Esophagus muscularis mucosa (tissue), 4 donors: Measurements from ENCODE around the gene PSORS1C1. TPM values are rescaled to one million over a fixed set of nuclear protein-coding genes. Genes with fewer than 3 reads are reported as not detected.

Source experiments
- DNase-seq: peaks from one replicate; pipeline ENCODE4 v3.0.0-alpha.2; 2017; ENCODE audit errors: extremely low spot score
- H3K27ac ChIP-seq, 4 donors: fragments of 200-600 bp; sonication (generic); replicated peaks in 1 of 4; 1 replicate in 3 of 4; 2 replicates in 1 of 4; pipeline ENCODE4 v1.5.1; 2016 to 2019; ENCODE audit warnings: mild to moderate bottlenecking in 1 of 4
- H3K27me3 ChIP-seq, 4 donors: fragments of 200-600 bp; sonication (generic); one replicate each; pipeline versions ENCODE4 v1.5.1 to v1.6.0; 2016 to 2019
- H3K36me3 ChIP-seq, 4 donors: fragments of 200-600 bp; sonication (generic); one replicate each; pipeline ENCODE4 v1.5.1; 2016 to 2019
- H3K4me1 ChIP-seq, 4 donors: fragments of 200-600 bp; sonication (generic); one replicate each; pipeline ENCODE4 v1.5.1; 2016 to 2019
- H3K4me3 ChIP-seq, 4 donors: fragments of 200-600 bp; sonication (generic); 1 replicate in 2 of 4; 2 replicates in 2 of 4; pipeline ENCODE4 v1.5.1; 2016 to 2019; ENCODE audit warnings: mild to moderate bottlenecking in 4 of 4, moderate library complexity in 1 of 4
- H3K9me3 ChIP-seq, 4 donors: fragments of 200-600 bp; sonication (generic); 1 replicate in 3 of 4; 2 replicates in 1 of 4; pipeline ENCODE4 v1.5.1; 2016 to 2019
- CTCF ChIP-seq, 3 experiments: fragments of 200-600 bp in 2 of 3; fragments of 450-650 bp in 1 of 3; sonication (generic) in 2 of 3; IDR thresholded peaks; one replicate each; pipeline ENCODE4 v1.5.1; 2017 to 2019; ENCODE audit warnings: antibody characterized with exemption in 3 of 3, mild to moderate bottlenecking in 2 of 3, moderate library complexity in 1 of 3
- EP300 ChIP-seq: sonication (generic); formaldehyde crosslinking; IDR thresholded peaks from one replicate; pipeline ENCODE4 v1.6.1; 2017; ENCODE audit warnings: antibody characterized with exemption
- POLR2A ChIP-seq: fragments of 450-650 bp; IDR thresholded peaks from one replicate; pipeline ENCODE4 v1.6.1; 2017; ENCODE audit warnings: antibody characterized with exemption, moderate library complexity, mild to moderate bottlenecking, low read depth
- POLR2AphosphoS5 ChIP-seq, 2 donors: sonication (generic); formaldehyde crosslinking; IDR thresholded peaks; one replicate each; pipeline ENCODE4 v1.6.1; 2017; ENCODE audit warnings: antibody characterized with exemption in 2 of 2
- WGBS: methylation state at CpG from one replicate; pipeline ENCODE4 v1.1.5; 2018; 5-methylcytosine and 5-hydroxymethylcytosine counted together
- intact Hi-C: fragments of 100-400 bp; cut with DNase I; formaldehyde crosslinking; loops from one replicate; pipeline ENCODE4 v1.15.1; 2023
- total RNA-seq, 4 donors: library from RNA; depleted of rRNA; stranded (reverse); fragments of >200 nt; gene quantifications; one replicate each; pipeline versions ENCODE4 v1.1.0 to v1.2.1, GENCODE V29; 2016

Gene PSORS1C1
- total RNA-seq, 4 donors from 2014 or later, result 0.34 to 1.2 (median 1.1) TPM

DNA sequence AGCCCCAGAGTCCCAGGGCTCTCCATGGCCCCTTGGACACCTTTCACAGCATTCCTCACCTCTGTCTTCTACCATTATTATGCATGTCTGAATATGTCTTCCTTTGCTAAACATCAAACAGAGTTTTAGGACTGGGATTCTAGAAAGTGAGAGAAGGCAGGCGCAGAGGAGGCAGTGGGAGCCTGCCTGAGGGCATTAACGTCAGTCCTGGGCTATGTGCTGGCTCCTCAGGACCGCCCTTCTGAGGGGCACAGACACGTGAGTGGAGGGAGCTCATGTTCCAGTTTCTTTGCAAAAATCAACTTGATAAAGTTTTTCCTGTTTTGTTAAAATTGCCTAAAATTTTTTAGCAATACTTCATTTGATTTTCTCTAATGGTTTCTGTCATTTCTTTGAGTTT is 40.2 kb upstream of the PSORS1C1 start:
- 88% methylated on average over 4 of the region's 4 CpGs for WGBS
- Histone ChIP-seq H3K27me3 (no peaks in the 10 kb centered on the region), H3K4me3 (no peak overlapping the region), H3K36me3 (no peaks in the 10 kb centered on the region), H3K9me3 (no peaks in the 10 kb centered on the region), H3K27ac (no peak overlapping the region), H3K4me1 (peaks cover 6 to 21% (median 20%) of the 10 kb centered on the region in 4 donors)
- DNase-seq, result no peak
- TF ChIP-seq EP300, result no peak
- TF ChIP-seq POLR2AphosphoS5 (IDR thresholded peaks at IDR 0.05), result no peak
- TF ChIP-seq POLR2A, result no peak
- TF ChIP-seq CTCF (IDR thresholded peaks at IDR 0.05), result no peak
- intact Hi-C loops, result no loop called here

GRCh38 chr6:31075528-31075927 is 39.1 kb upstream of the PSORS1C1 start:
- Histone ChIP-seq H3K36me3 (no peaks in the 10 kb centered on the region), H3K27me3 (peaks cover 0 to 1% (median 0%) of the 10 kb centered on the region in 4 donors), H3K4me1 (peaks cover 9 to 28% (median 24%) of the 10 kb centered on the region in 4 donors), H3K27ac (no peak overlapping the region), H3K9me3 (no peaks in the 10 kb centered on the region), H3K4me3 (no peak overlapping the region)
- WGBS, result 94% methylated on average over 1 of the region's 1 CpG
- intact Hi-C loops, result no loop called here
- DNase-seq, result no peak
- TF ChIP-seq CTCF (IDR thresholded peaks at IDR 0.05) (no peak), POLR2A (no peak), POLR2AphosphoS5 (IDR thresholded peaks at IDR 0.05) (no peak), EP300 (no peak)

- H3K36me3 ChIP-seq, result no peaks in the 10 kb centered on the region
- peaks cover 9 to 28% (median 24%) of the 10 kb centered on the region in 4 donors for H3K4me1 ChIP-seq
- H3K9me3 ChIP-seq, result no peaks in the 10 kb centered on the region
- intact Hi-C loops, result no loop called here
- no peak overlapping the region for H3K27ac ChIP-seq
- H3K27me3 ChIP-seq, result peaks cover 0 to 6% (median 0%) of the 10 kb centered on the region in 4 donors
- WGBS, result 87% methylated on average over 4 of the region's 4 CpGs
- DNase-seq, result no peak
- no peak overlapping the region for H3K4me3 ChIP-seq
- TF ChIP-seq EP300 (no peak), CTCF (IDR thresholded peaks at IDR 0.05) (no peak), POLR2A (no peak), POLR2AphosphoS5 (IDR thresholded peaks at IDR 0.05) (no peak)
Observed at GRCh38 chr6:31076611-31077010, 38.0 kb upstream of the PSORS1C1 start.

DNA sequence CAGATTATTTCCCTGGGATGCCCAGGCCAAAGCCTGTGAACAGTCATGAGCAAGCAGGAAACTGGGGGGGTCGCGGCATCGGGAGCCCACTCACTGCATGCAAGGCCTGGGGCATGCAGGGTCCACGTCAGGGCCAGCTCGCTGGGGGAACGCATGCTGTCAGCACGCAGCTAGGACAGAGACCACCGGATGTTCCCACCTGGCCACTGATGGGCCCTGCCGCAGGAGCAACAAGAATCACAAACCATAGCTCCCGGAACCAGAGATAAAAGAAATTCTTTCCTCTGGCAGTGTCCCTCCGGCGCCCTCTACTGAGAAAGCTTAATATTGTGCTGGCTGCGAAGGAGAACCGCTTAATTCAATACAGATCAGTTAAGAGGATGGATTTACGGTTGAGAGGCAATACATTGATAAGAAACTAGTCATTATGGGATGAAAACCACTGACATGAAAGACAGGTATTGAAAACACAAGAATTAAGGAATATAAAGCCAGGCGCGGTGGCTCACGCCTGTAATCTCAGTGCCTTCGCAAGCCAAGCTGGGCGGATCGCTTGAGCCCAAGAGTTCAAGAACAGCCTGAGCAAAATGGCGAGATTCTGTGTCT is 34.8 kb upstream of the PSORS1C1 start:
- no peak overlapping the region for H3K27ac ChIP-seq
- H3K27me3 ChIP-seq, result peaks cover 0 to 6% (median 0%) of the 10 kb centered on the region in 4 donors
- H3K36me3 ChIP-seq, result no peaks in the 10 kb centered on the region
- no peak for DNase-seq
- intact Hi-C loops, result loop anchor here (2.0 to 5.0 kb wide), 2 partner anchors 161 to 252 kb away; no protein-coding TSS in a partner anchor
- peak overlapping the region in 3 of 4 donors; percentile 20 to 46 (median 23) for H3K4me3 ChIP-seq
- H3K4me1 ChIP-seq, result peaks cover 3 to 9% (median 6%) of the 10 kb centered on the region in 4 donors
- TF ChIP-seq POLR2AphosphoS5 (IDR thresholded peaks at IDR 0.05) (no peak), CTCF (IDR thresholded peaks at IDR 0.05) (peak; percentile 68 to 91 (median 70))
- H3K9me3 ChIP-seq, result no peaks in the 10 kb centered on the region
- WGBS, result 22% methylated on average over 19 of the region's 22 CpGs

GRCh38 chr6:31081872-31082271 is 32.7 kb upstream of the PSORS1C1 start:
- no peak for DNase-seq
- intact Hi-C loops, result loop anchor here (5.0 kb wide), 1 partner anchor 255 kb away; no protein-coding TSS in a partner anchor
- no peak for TF ChIP-seq EP300
- TF ChIP-seq CTCF (IDR thresholded peaks at IDR 0.05), result no peak
- no peak for TF ChIP-seq POLR2AphosphoS5 (IDR thresholded peaks at IDR 0.05)
- TF ChIP-seq POLR2A, result no peak
- Histone ChIP-seq H3K4me3 (no peak overlapping the region), H3K36me3 (no peaks in the 10 kb centered on the region), H3K9me3 (no peaks in the 10 kb centered on the region), H3K27me3 (peaks cover 0 to 6% (median 0%) of the 10 kb centered on the region in 4 donors), H3K27ac (no peak overlapping the region), H3K4me1 (peaks cover 3 to 11% (median 8%) of the 10 kb centered on the region in 4 donors)
- 86% methylated on average over 6 of the region's 6 CpGs for WGBS
